Neural progenitor cell (in vitro differentiated cells): ENCODE results near the gene AGA. TPM values are rescaled to one million over a fixed set of nuclear protein-coding genes. Genes with fewer than 3 reads are reported as not detected.

Source experiments
- DNase-seq: peaks from one replicate; pipeline ENCODE4 v3.0.0-alpha.2; 2016; ENCODE audit warnings: low spot score
- H2AFZ ChIP-seq: fragments of 200-600 bp; sonication (generic); replicated peaks from 2 replicates; pipeline ENCODE4 v1.6.1; 2016; ENCODE audit warnings: antibody characterized with exemption
- H3F3A ChIP-seq: fragments of 200-600 bp; sonication (generic); 2 replicates; pipeline ENCODE4 v1.6.1; 2016; ENCODE audit warnings: antibody characterized with exemption, low read depth
- H3K27ac ChIP-seq: fragments of 200-600 bp; sonication (generic); 2 replicates; pipeline ENCODE4 v1.5.1; 2016; ENCODE audit warnings: mild to moderate bottlenecking
- H3K27me3 ChIP-seq: fragments of 200-600 bp; sonication (generic); 2 replicates; pipeline ENCODE4 v1.6.1; 2016; ENCODE audit warnings: mild to moderate bottlenecking, moderate library complexity
- H3K36me3 ChIP-seq: fragments of 200-600 bp; sonication (generic); 2 replicates; pipeline ENCODE4 v1.5.1; 2016
- H3K4me1 ChIP-seq: fragments of 200-600 bp; sonication (generic); 2 replicates; pipeline ENCODE4 v1.6.1; 2016; ENCODE audit warnings: mixed run types
- H3K4me2 ChIP-seq: fragments of 200-600 bp; sonication (generic); 2 replicates; pipeline ENCODE4 v1.6.1; 2016
- H3K4me3 ChIP-seq: fragments of 200-600 bp; sonication (generic); 2 replicates; pipeline ENCODE4 v1.5.1; 2016
- H3K79me2 ChIP-seq: fragments of 200-600 bp; sonication (generic); 2 replicates; pipeline ENCODE4 v1.6.1; 2016; ENCODE audit warnings: low read depth
- H3K9ac ChIP-seq: fragments of 200-600 bp; sonication (generic); 2 replicates; pipeline ENCODE4 v1.6.1; 2016
- H3K9me3 ChIP-seq: fragments of 200-600 bp; sonication (generic); 2 replicates; pipeline ENCODE4 v1.5.1; 2016; ENCODE audit warnings: low read depth
- H4K20me1 ChIP-seq: fragments of 200-600 bp; sonication (generic); 2 replicates; pipeline ENCODE4 v1.6.1; 2016; ENCODE audit warnings: low read depth
- H3K27ac Mint-ChIP-seq: 3 replicates; pipeline ENCODE4 v1.8.0; 2021; ENCODE audit warnings: mixed read lengths
- H3K27me3 Mint-ChIP-seq: 2 replicates; pipeline ENCODE4 v1.8.0; 2022; ENCODE audit warnings: low read depth, mild to moderate bottlenecking, inconsistent platforms, moderate library complexity, mixed read lengths; ENCODE audit not compliant: insufficient read depth
- H3K36me3 Mint-ChIP-seq: 3 replicates; pipeline ENCODE4 v1.8.0; 2021; ENCODE audit warnings: mixed read lengths
- H3K4me1 Mint-ChIP-seq: 3 replicates; pipeline ENCODE4 v1.8.0; 2021; ENCODE audit warnings: mixed read lengths
- H3K4me3 Mint-ChIP-seq: 3 replicates; pipeline ENCODE4 v1.8.0; 2021; ENCODE audit warnings: mild to moderate bottlenecking, moderate library complexity, mixed read lengths
- H3K9me3 Mint-ChIP-seq: 3 replicates; pipeline ENCODE4 v1.8.0; 2020; ENCODE audit warnings: mixed read lengths
- CTCF ChIP-seq: fragments of 200-600 bp; sonication (generic); IDR thresholded peaks from 2 replicates; pipeline ENCODE4 v1.5.1; 2017; ENCODE audit warnings: antibody characterized with exemption, mild to moderate bottlenecking
- EZH2 ChIP-seq: fragments of 200-600 bp; sonication (generic); IDR thresholded peaks from 2 replicates; pipeline ENCODE4 v1.6.1; 2017; ENCODE audit warnings: antibody characterized with exemption, mild to moderate bottlenecking, moderate library complexity
- EZH2phosphoT487 ChIP-seq: fragments of 200-600 bp; sonication (generic); IDR thresholded peaks from 2 replicates; pipeline ENCODE4 v1.6.1; 2017; ENCODE audit warnings: antibody characterized with exemption
- total RNA-seq: library from RNA; depleted of rRNA; stranded (reverse); fragments of >200 nt; gene quantifications from 2 replicates; pipeline ENCODE4 v1.2.3, GENCODE V29; 2015; ENCODE audit warnings: low replicate concordance

The AGA gene
- total RNA-seq, 1 donor from 2014 or later: 27.3 TPM

GRCh38 chr4:177386278-177386815 is 55.9 kb downstream of the AGA start:
- no peak overlapping the region for H3K27ac ChIP-seq
- H4K20me1 ChIP-seq: no peaks in the 10 kb centered on the region
- H3K4me3 ChIP-seq: no peak overlapping the region
- no peak overlapping the region for H3K4me3 Mint-ChIP-seq
- no peaks in the 10 kb centered on the region for H3K9me3 ChIP-seq
- H3K9me3 Mint-ChIP-seq: no peaks in the 10 kb centered on the region
- H3K27ac Mint-ChIP-seq: no peak overlapping the region
- H3F3A ChIP-seq: no peaks in the 10 kb centered on the region
- no peaks in the 10 kb centered on the region for H3K36me3 Mint-ChIP-seq
- DNase-seq: no peak
- H3K27me3 Mint-ChIP-seq: no peaks in the 10 kb centered on the region
- no peaks in the 10 kb centered on the region for H3K4me1 ChIP-seq
- no peak overlapping the region for H3K9ac ChIP-seq
- H3K4me2 ChIP-seq: no peak overlapping the region
- no peaks in the 10 kb centered on the region for H3K36me3 ChIP-seq
- H2AFZ ChIP-seq: no peak overlapping the region
- H3K79me2 ChIP-seq: no peaks in the 10 kb centered on the region
- no peaks in the 10 kb centered on the region for H3K27me3 ChIP-seq
- TF ChIP-seq EZH2phosphoT487: no peak
- TF ChIP-seq EZH2: no peak
- peaks cover 9% of the 10 kb centered on the region for H3K4me1 Mint-ChIP-seq

GRCh38 chr4:177385576-177386277 is 56.5 kb downstream of the AGA start:
- Histone ChIP-seq H3K36me3 (no peaks in the 10 kb centered on the region), H3K4me1 (no peaks in the 10 kb centered on the region), H3K9ac (no peak overlapping the region), H3K79me2 (no peaks in the 10 kb centered on the region), H3F3A (no peaks in the 10 kb centered on the region), H4K20me1 (no peaks in the 10 kb centered on the region), H3K4me2 (no peak overlapping the region), H2AFZ (no peak overlapping the region), H3K4me3 (no peak overlapping the region), H3K27me3 (no peaks in the 10 kb centered on the region), H3K27ac (no peak overlapping the region), H3K9me3 (no peaks in the 10 kb centered on the region)
- H3K27ac Mint-ChIP-seq: no peak overlapping the region
- no peak for DNase-seq
- no peaks in the 10 kb centered on the region for H3K36me3 Mint-ChIP-seq
- H3K27me3 Mint-ChIP-seq: no peaks in the 10 kb centered on the region
- TF ChIP-seq EZH2phosphoT487: no peak
- no peak for TF ChIP-seq EZH2
- TF ChIP-seq CTCF: no peak
- no peak overlapping the region for H3K4me3 Mint-ChIP-seq
- peaks cover 9% of the 10 kb centered on the region for H3K4me1 Mint-ChIP-seq
- no peaks in the 10 kb centered on the region for H3K9me3 Mint-ChIP-seq

- Mint-ChIP-seq H3K27ac (peak overlapping the region; percentile 4), H3K4me3 (no peak overlapping the region), H3K9me3 (peaks cover 3% of the 10 kb centered on the region), H3K36me3 (no peaks in the 10 kb centered on the region), H3K4me1 (peaks cover 9% of the 10 kb centered on the region), H3K27me3 (no peaks in the 10 kb centered on the region)
- Histone ChIP-seq H3K4me1 (no peaks in the 10 kb centered on the region), H3K4me2 (no peak overlapping the region), H3K79me2 (no peaks in the 10 kb centered on the region), H3K9ac (no peak overlapping the region), H3K27me3 (no peaks in the 10 kb centered on the region), H2AFZ (no peak overlapping the region), H3K27ac (no peak overlapping the region), H4K20me1 (no peaks in the 10 kb centered on the region), H3K4me3 (no peak overlapping the region), H3K9me3 (no peaks in the 10 kb centered on the region), H3F3A (no peaks in the 10 kb centered on the region), H3K36me3 (no peaks in the 10 kb centered on the region)
- no peak for DNase-seq
- TF ChIP-seq EZH2phosphoT487 (no peak), CTCF (no peak), EZH2 (no peak)
These were observed 57.3 kb downstream of the AGA start for GRCh38 chr4:177384856-177385397.
